ENCODE results near the gene TAF4.

DNA sequence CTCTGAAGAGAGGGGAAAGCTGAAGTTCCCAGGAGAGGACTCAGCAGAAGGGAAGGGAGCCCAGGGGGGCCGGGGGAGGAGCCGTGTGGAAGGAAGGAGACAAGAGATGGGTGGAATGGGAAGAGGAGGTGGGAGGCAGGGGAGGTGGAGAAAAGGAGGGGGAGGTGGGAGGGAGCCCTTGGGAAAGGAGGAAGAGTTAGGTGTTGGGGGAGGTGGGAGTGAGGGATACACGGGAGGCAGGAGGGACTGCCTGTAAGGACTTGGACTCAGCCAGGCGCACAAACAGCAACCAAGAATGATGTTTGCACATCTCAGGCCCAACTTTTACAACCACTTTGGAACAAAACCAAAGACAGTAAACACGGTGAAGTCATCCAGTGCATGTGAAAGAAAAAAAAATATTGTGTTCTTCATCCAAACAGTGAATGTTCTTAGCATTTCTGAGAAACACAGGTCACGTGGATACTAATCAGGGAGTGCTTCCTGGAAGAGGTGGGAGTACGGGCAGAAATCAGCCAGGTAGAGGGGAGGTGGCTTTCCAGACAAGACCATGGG is 39.2 kb upstream of the TAF4 start:
- TF ChIP-seq EP300 (conservative IDR thresholded peaks at IDR 0.05; ENCODE audit: poor library complexity, severe bottlenecking), result no peak
- TF ChIP-seq POLR2AphosphoS5 (IDR thresholded peaks at IDR 0.05), result no peak
